Ectodermal cell (in vitro differentiated cells): ENCODE measurements around the gene FHL3.

Source experiments
- H3K27ac ChIP-seq: 2 replicates; pipeline ENCODE4 v1.7.0; 2013; ENCODE audit warnings: mild to moderate bottlenecking, low read depth, low read length; ENCODE audit not compliant: insufficient read depth, poor library complexity, severe bottlenecking
- H3K27me3 ChIP-seq: 2 replicates; pipeline ENCODE4 v1.7.0; 2013; ENCODE audit warnings: mild to moderate bottlenecking, low read length; ENCODE audit not compliant: insufficient read depth, control insufficient read depth, poor library complexity, severe bottlenecking
- H3K36me3 ChIP-seq: one replicate; pipeline ENCODE4 v1.7.0; 2013; ENCODE audit warnings: low read length; ENCODE audit not compliant: control insufficient read depth, insufficient read depth
- H3K4me1 ChIP-seq: one replicate; pipeline ENCODE4 v1.7.0; 2013; ENCODE audit warnings: low read length; ENCODE audit not compliant: control insufficient read depth, insufficient read depth
- H3K4me3 ChIP-seq: 2 replicates; pipeline ENCODE4 v1.7.0; 2013; ENCODE audit warnings: low read depth, low read length, control low read depth; ENCODE audit not compliant: insufficient read depth
- H3K9me3 ChIP-seq: 2 replicates; pipeline ENCODE4 v1.7.0; 2013; ENCODE audit warnings: mild to moderate bottlenecking, low read length, moderate library complexity; ENCODE audit not compliant: control insufficient read depth
- WGBS, 2 experiments: methylation state at CpG; one replicate each; pipeline ENCODE4 v1.1.7; 2013; ENCODE audit warnings: missing lambda C conversion rate in 2 of 2; 5-methylcytosine and 5-hydroxymethylcytosine counted together

The FHL3 gene

GRCh38 chr1:37999430-38000232 is 5.7 kb downstream of the FHL3 start:
- no peaks in the 10 kb centered on the region for H3K27me3 ChIP-seq
- H3K27ac ChIP-seq, result peak overlapping the region; percentile 82
- H3K36me3 ChIP-seq, result no peaks in the 10 kb centered on the region
- peaks cover 33% of the 10 kb centered on the region for H3K4me1 ChIP-seq
- H3K9me3 ChIP-seq, result no peaks in the 10 kb centered on the region
- 56 to 74% methylated on average over 8 to 9 of the region's 9 CpGs for WGBS, 2 experiments
- no peak overlapping the region for H3K4me3 ChIP-seq

- Histone ChIP-seq H3K4me3 (no peak overlapping the region), H3K9me3 (no peaks in the 10 kb centered on the region), H3K4me1 (peaks cover 30% of the 10 kb centered on the region), H3K27ac (no peak overlapping the region), H3K27me3 (no peaks in the 10 kb centered on the region), H3K36me3 (no peaks in the 10 kb centered on the region)
- 95 to 97% methylated on average over 16 of the region's 16 CpGs for WGBS, 2 experiments
Measured at GRCh38 chr1:37998913-37999429, 6.3 kb downstream of the FHL3 start.

GRCh38 chr1:37998089-37998808 is 7.1 kb downstream of the FHL3 start:
- WGBS, 2 experiments, result 94 to 97% methylated on average over 9 of the region's 9 CpGs
- Histone ChIP-seq H3K4me3 (no peak overlapping the region), H3K36me3 (no peaks in the 10 kb centered on the region), H3K9me3 (no peaks in the 10 kb centered on the region), H3K4me1 (peaks cover 23% of the 10 kb centered on the region), H3K27ac (no peak overlapping the region), H3K27me3 (no peaks in the 10 kb centered on the region)

GRCh38 chr1:37997256-37998088 is 7.8 kb downstream of the FHL3 start:
- no peak overlapping the region for H3K4me3 ChIP-seq
- H3K27me3 ChIP-seq, result no peaks in the 10 kb centered on the region
- peaks cover 22% of the 10 kb centered on the region for H3K4me1 ChIP-seq
- 93% methylated on average over 25 of the region's 25 CpGs for WGBS, 2 experiments
- no peaks in the 10 kb centered on the region for H3K9me3 ChIP-seq
- no peak overlapping the region for H3K27ac ChIP-seq
- H3K36me3 ChIP-seq, result no peaks in the 10 kb centered on the region

GRCh38 chr1:37995751-37996345 is 9.5 kb downstream of the FHL3 start:
- Histone ChIP-seq H3K4me3 (peak overlapping the region; percentile 19), H3K36me3 (no peaks in the 10 kb centered on the region), H3K27ac (no peak overlapping the region), H3K4me1 (peaks cover 17% of the 10 kb centered on the region), H3K9me3 (no peaks in the 10 kb centered on the region), H3K27me3 (no peaks in the 10 kb centered on the region)
- 69 to 74% methylated on average over 46 of the region's 46 CpGs for WGBS, 2 experiments

GRCh38 chr1:37994886-37995566 is 10.3 kb downstream of the FHL3 start:
- whole genome bisulfite sequencing, 2 experiments, result 92% methylated on average over 11 of the region's 11 CpGs
- H3K4me1 ChIP-seq, result peaks cover 8% of the 10 kb centered on the region
- H3K36me3 ChIP-seq, result no peaks in the 10 kb centered on the region
- no peak overlapping the region for H3K27ac ChIP-seq
- H3K9me3 ChIP-seq, result no peaks in the 10 kb centered on the region
- no peak overlapping the region for H3K4me3 ChIP-seq
- H3K27me3 ChIP-seq, result no peaks in the 10 kb centered on the region

GRCh38 chr1:37989361-37989930 is 15.9 kb downstream of the FHL3 start:
- Histone ChIP-seq H3K9me3 (no peaks in the 10 kb centered on the region), H3K27me3 (no peaks in the 10 kb centered on the region), H3K4me3 (peak overlapping the region; percentile 79), H3K36me3 (peaks cover 2% of the 10 kb centered on the region), H3K4me1 (no peaks in the 10 kb centered on the region), H3K27ac (peak overlapping the region; percentile 53)
- WGBS, 2 experiments, result 0% methylated on average over 30 of the region's 30 CpGs

GRCh38 chr1:37987679-37988078 is 17.6 kb downstream of the FHL3 start:
- no peaks in the 10 kb centered on the region for H3K9me3 ChIP-seq
- no peaks in the 10 kb centered on the region for H3K27me3 ChIP-seq
- WGBS, 2 experiments, result 86 to 92% methylated on average over 1 of the region's 1 CpG
- no peak overlapping the region for H3K4me3 ChIP-seq
- H3K27ac ChIP-seq, result no peak overlapping the region
- peaks cover 6% of the 10 kb centered on the region for H3K36me3 ChIP-seq
- H3K4me1 ChIP-seq, result no peaks in the 10 kb centered on the region

GRCh38 chr1:37983546-37983945 is 21.8 kb downstream of the FHL3 start:
- Histone ChIP-seq H3K27ac (no peak overlapping the region), H3K36me3 (peaks cover 35% of the 10 kb centered on the region)

More at GRCh38 chr1:37983546-37983945, 21.8 kb downstream of the FHL3 start:
- WGBS, 2 experiments, result 94 to 96% methylated on average over 2 of the region's 2 CpGs
- Histone ChIP-seq H3K4me1 (no peaks in the 10 kb centered on the region), H3K4me3 (no peak overlapping the region), H3K27me3 (no peaks in the 10 kb centered on the region), H3K9me3 (no peaks in the 10 kb centered on the region)
